Measurements from ENCODE around the gene RIN2. TPM values are rescaled to one million over a fixed set of nuclear protein-coding genes. Genes with fewer than 3 reads are reported as not detected.

The RIN2 gene
- polyA plus RNA-seq, 1 donor (not counting 4 experiments of a cell fraction or from before 2014, with no cell fraction given), result 40.1 TPM

GRCh38 chr20:19773471-19773870 lies 15.4 kb downstream of the RIN2 start:
- no peak overlapping the region for H3K4me3 ChIP-seq (ENCODE audit: control insufficient read depth in 2 of 3, extremely low read depth in 1 of 3, insufficient read depth in 2 of 3, low read depth in 1 of 3, low read length in 3 of 3)
- TF ChIP-seq EZH2 (IDR thresholded peaks at IDR 0.05; ENCODE audit: low read length) (no peak), CTCF (optimal IDR thresholded peaks at IDR 0.05 in 1 of 3, IDR thresholded peaks at IDR 0.05 in 1 of 3, conservative IDR thresholded peaks at IDR 0.05 in 1 of 3; ENCODE audit: extremely low read depth in 1 of 3, insufficient read depth in 2 of 3, low read length in 3 of 3) (no peak)
- no peak overlapping the region for H3K4me2 ChIP-seq (ENCODE audit: control insufficient read depth, extremely low read depth, insufficient read depth, low read depth, low read length)
- H3K36me3 ChIP-seq (ENCODE audit: control insufficient read depth in 2 of 2, extremely low read depth in 1 of 2, insufficient read depth in 2 of 2, low read length in 2 of 2), result no peaks in the 10 kb centered on the region
- no peak for DNase-seq (ENCODE audit: low read depth, low spot score)
- H3K27ac ChIP-seq (ENCODE audit: control insufficient read depth, insufficient read depth, low read length), result no peak overlapping the region
- no peak overlapping the region for H3K9ac ChIP-seq (ENCODE audit: control insufficient read depth, extremely low read depth, insufficient read depth, low read length)
- no peaks in the 10 kb centered on the region for H3K4me1 ChIP-seq (ENCODE audit: control insufficient read depth, extremely low read depth, insufficient read depth, low read length)
- dilution Hi-C loops (cut with MboI; ENCODE audit: extremely low pct_ligation_motif_present, low sequenced_read_pairs), result no loop called here
- no peak overlapping the region for H2AFZ ChIP-seq (ENCODE audit: control insufficient read depth, low read length)
- H3K79me2 ChIP-seq (ENCODE audit: control insufficient read depth, insufficient read depth, low read length), result no peaks in the 10 kb centered on the region
- no peaks in the 10 kb centered on the region for H4K20me1 ChIP-seq (ENCODE audit: control insufficient read depth, extremely low read depth, insufficient read depth, low read length)
- no peaks in the 10 kb centered on the region for H3K9me3 ChIP-seq (ENCODE audit: control insufficient read depth, low read depth, low read length)
- no peaks in the 10 kb centered on the region for H3K9me1 ChIP-seq (ENCODE audit: control insufficient read depth, extremely low read depth, insufficient read depth, low read length)
- no peaks in the 10 kb centered on the region for H3K27me3 ChIP-seq (ENCODE audit: control insufficient read depth, extremely low read depth, insufficient read depth, low read length)
- no peak for FAIRE-seq

- Histone ChIP-seq H2AFZ (ENCODE audit: control insufficient read depth, low read length) (no peak overlapping the region), H3K79me2 (ENCODE audit: control insufficient read depth, insufficient read depth, low read length) (no peaks in the 10 kb centered on the region), H3K27ac (ENCODE audit: control insufficient read depth, insufficient read depth, low read length) (no peak overlapping the region), H3K9ac (ENCODE audit: control insufficient read depth, extremely low read depth, insufficient read depth, low read length) (no peak overlapping the region), H3K9me3 (ENCODE audit: control insufficient read depth, low read depth, low read length) (no peaks in the 10 kb centered on the region), H3K4me2 (ENCODE audit: control insufficient read depth, extremely low read depth, insufficient read depth, low read depth, low read length) (no peak overlapping the region), H3K4me1 (ENCODE audit: control insufficient read depth, extremely low read depth, insufficient read depth, low read length) (no peaks in the 10 kb centered on the region), H3K27me3 (ENCODE audit: control insufficient read depth, extremely low read depth, insufficient read depth, low read length) (no peaks in the 10 kb centered on the region), H4K20me1 (ENCODE audit: control insufficient read depth, extremely low read depth, insufficient read depth, low read length) (no peaks in the 10 kb centered on the region), H3K4me3 (ENCODE audit: control insufficient read depth in 2 of 3, extremely low read depth in 1 of 3, insufficient read depth in 2 of 3, low read depth in 1 of 3, low read length in 3 of 3) (no peak overlapping the region), H3K9me1 (ENCODE audit: control insufficient read depth, extremely low read depth, insufficient read depth, low read length) (no peaks in the 10 kb centered on the region), H3K36me3 (ENCODE audit: control insufficient read depth in 2 of 2, extremely low read depth in 1 of 2, insufficient read depth in 2 of 2, low read length in 2 of 2) (no peaks in the 10 kb centered on the region)
- TF ChIP-seq CTCF (optimal IDR thresholded peaks at IDR 0.05 in 1 of 3, IDR thresholded peaks at IDR 0.05 in 1 of 3, conservative IDR thresholded peaks at IDR 0.05 in 1 of 3; ENCODE audit: extremely low read depth in 1 of 3, insufficient read depth in 2 of 3, low read length in 3 of 3) (no peak), EZH2 (IDR thresholded peaks at IDR 0.05; ENCODE audit: low read length) (no peak)
- no peak for FAIRE-seq
- DNase-seq (ENCODE audit: low read depth, low spot score), result no peak
- dilution Hi-C loops (cut with MboI; ENCODE audit: extremely low pct_ligation_motif_present, low sequenced_read_pairs), result no loop called here
These were observed 16.3 kb downstream of the RIN2 start for GRCh38 chr20:19774135-19774933.

Data from keratinocyte (primary cell).